Measurements from ENCODE around the gene YPEL1.

- no peak for TF ChIP-seq POLR2AphosphoS5 (IDR thresholded peaks at IDR 0.05; ENCODE audit: low read depth, low read length)
- no peak for TF ChIP-seq POLR2A (IDR thresholded peaks at IDR 0.05; ENCODE audit: low read depth, low read length)
- no peak for TF ChIP-seq TAF1 (IDR thresholded peaks at IDR 0.05; ENCODE audit: low read depth, low read length)
- no peak for TF ChIP-seq PAX5 (IDR thresholded peaks at IDR 0.05; ENCODE audit: insufficient read depth, low read length, severe bottlenecking)
Measured at GRCh38 chr22:21685164-21685513, 50.5 kb downstream of the YPEL1 start.

Data from GM12891 (cell line).